GM12801 (cell line): ENCODE data around the gene VPS52.

Experiments
- TF ChIP-seq, protein P1 (sequence below): IDR thresholded peaks from one replicate; pipeline ENCODE4 v1.5.1; 2011; ENCODE audit warnings: control low read depth; ENCODE audit not compliant: insufficient read length; ENCODE audit errors: extremely low read depth

The VPS52 gene

DNA sequence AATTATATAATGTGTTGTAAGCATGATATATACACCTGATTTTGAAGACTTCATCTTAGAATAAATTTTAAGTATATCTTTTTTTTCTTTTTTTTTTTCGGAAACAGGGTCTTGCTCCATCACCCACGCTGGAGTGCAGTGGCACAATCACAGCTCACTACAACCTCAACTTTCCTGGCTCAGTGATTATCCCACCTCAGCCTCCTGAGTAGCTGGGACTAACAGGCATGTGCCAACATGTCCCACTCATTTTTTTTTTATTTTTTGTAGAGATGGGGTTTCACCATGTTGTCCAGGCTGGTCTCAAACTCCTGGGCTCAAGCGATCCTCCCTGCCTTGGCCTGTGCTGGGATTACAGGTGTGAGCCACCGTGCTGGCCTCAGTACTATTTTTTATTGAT, 17.1 kb downstream of the VPS52 start:
- TF ChIP-seq, protein P1, sequence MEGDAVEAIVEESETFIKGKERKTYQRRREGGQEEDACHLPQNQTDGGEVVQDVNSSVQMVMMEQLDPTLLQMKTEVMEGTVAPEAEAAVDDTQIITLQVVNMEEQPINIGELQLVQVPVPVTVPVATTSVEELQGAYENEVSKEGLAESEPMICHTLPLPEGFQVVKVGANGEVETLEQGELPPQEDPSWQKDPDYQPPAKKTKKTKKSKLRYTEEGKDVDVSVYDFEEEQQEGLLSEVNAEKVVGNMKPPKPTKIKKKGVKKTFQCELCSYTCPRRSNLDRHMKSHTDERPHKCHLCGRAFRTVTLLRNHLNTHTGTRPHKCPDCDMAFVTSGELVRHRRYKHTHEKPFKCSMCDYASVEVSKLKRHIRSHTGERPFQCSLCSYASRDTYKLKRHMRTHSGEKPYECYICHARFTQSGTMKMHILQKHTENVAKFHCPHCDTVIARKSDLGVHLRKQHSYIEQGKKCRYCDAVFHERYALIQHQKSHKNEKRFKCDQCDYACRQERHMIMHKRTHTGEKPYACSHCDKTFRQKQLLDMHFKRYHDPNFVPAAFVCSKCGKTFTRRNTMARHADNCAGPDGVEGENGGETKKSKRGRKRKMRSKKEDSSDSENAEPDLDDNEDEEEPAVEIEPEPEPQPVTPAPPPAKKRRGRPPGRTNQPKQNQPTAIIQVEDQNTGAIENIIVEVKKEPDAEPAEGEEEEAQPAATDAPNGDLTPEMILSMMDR: no peak

- TF ChIP-seq, protein P1: no peak
These were observed 18.9 kb downstream of the VPS52 start for GRCh38 chr6:33252759-33253158.

GRCh38 chr6:33251395-33252012, 20.2 kb downstream of the VPS52 start:
- TF ChIP-seq, protein P1: no peak

DNA sequence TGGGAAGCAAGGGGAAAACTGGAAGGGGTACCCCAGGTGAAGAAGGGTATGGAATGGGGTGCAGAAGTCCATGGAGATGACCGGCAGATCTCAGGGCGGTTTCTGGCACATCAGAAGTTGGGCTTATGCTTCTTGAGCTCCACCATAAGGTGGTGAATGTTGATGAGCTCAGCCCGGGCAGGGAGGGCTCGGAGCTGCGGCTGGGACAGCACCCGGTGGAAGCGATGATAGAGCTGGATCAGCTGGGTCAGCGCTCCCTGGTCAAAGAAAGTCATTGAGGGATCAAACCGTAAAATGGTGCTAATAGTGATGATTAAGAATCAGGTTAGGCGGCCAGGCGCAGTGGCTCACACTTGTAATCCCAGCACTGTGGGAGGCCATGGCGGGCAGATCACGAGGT, 20.9 kb downstream of the VPS52 start:
- TF ChIP-seq, protein P1: no peak

DNA sequence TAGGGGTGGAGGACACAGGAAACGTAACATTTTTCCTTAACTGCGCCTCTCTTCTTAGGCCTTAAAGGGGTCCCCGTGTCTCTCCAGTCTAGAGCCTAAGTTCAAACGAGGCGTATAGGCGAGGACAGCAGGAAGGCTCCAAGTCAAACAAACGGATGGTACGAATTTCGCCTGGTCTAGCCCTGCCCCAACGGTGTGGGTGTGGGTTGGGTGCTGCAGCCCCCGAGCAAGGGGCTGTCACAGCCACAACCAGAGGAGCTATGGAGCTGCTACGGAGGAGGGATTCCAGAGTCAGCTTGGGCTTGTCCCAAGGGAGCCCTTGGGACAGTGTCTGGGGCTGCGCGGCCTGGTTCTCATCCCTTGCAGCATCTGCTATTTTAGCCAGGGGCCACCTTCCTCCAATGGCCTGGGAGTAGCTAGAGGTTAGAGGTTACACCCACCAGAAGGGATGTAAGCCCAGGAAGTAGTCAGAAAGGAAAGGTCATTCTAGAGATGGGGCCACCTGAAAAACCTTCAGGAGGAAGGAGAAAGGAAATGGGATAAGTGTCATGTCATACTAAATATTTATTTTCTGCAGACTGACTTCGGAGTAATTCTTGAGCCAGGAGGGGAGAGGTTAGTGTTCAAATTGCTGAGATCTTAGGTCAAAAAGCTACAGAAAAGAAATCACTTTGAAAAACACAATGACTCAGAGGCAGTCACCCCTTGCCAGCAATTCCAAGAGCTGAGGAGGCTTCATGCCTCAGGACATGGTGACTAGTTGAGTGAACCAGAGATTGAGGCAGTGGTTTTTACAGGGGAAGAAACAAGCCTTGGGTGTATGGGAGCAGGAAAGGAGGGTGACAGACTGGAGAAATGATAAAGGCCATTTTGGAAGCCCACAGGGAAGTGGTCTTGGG, 21.7 kb downstream of the VPS52 start:
- TF ChIP-seq, protein P1: no peak

- TF ChIP-seq, protein P1: no peak
These were observed 22.5 kb downstream of the VPS52 start for GRCh38 chr6:33248932-33249731.

GRCh38 chr6:33248643-33248931, 23.1 kb downstream of the VPS52 start:
- TF ChIP-seq, protein P1: no peak
